GM12892 (cell line): ENCODE data around the gene ACTRT2.

Experiments
- POLR2A ChIP-seq: IDR thresholded peaks from 2 replicates; pipeline ENCODE4 v1.6.1; 2011; ENCODE audit warnings: low read depth, low read length, control low read depth
- POLR2AphosphoS5 ChIP-seq: IDR thresholded peaks from 2 replicates; pipeline ENCODE4 v1.6.1; 2011; ENCODE audit warnings: low read depth, low read length, control low read depth

DNA sequence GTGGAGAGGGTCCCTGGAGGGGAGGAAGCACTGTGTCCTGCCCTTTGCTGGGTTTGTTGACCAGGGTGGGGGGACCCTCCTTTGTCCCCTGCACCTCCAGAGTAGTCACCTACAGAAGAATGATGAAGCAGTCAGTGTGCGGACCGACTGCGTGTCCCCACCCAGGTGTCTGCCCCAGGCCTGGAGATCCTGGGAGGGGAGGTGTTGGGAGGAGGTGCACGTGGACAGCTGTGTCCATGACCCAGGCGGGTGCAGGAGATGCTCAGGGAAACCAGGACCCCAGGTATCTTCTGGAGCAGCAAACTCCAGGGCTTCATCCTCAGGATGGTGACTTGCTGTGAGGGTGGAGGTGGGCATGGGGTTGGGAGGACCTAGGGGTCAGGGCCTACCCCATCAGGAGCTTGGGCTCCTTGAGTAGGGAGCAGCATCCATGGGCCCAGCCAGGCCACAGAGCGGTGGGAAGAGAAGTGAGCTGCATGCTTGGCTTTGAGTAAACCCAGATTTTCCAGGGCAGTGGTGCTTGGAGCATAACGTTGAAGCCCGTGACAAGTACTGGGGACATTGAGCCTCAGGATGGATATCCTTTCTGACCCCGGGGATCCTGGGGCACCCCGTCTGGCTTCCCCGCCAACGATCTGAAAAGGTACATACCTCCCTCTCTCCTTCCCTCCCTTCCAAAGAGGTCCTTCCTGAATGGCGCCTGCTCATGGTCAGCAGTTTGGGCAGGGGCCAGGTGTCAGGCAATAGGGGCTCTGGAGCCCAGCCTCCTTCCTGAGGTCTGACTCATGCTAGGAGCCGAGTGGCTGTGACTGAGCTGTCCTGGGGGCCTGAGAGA is 13.7 kb downstream of the ACTRT2 start:
- TF ChIP-seq POLR2A (no peak), POLR2AphosphoS5 (no peak)
